HL-60 (cell line): ENCODE data around the gene VTN.

ENCODE experiments used
- DNase-seq, 2 experiments: peaks; one replicate each; pipeline ENCODE4 v3.0.0-alpha.2; 2010 to 2020; ENCODE audit warnings: low read depth in 1 of 2, low spot score in 1 of 2
- H3K27ac ChIP-seq: fragments of 250-450 bp; sonication (Bioruptor Pico); replicated peaks from 2 replicates; pipeline ENCODE4 v1.5.1; 2020; ENCODE audit warnings: mild to moderate bottlenecking, moderate library complexity
- H3K27me3 ChIP-seq: fragments of 250-450 bp; sonication (Bioruptor Pico); 2 replicates; pipeline ENCODE4 v1.5.1; 2021; ENCODE audit warnings: mild to moderate bottlenecking, moderate library complexity; ENCODE audit not compliant: insufficient read depth, poor library complexity, severe bottlenecking
- H3K4me3 ChIP-seq: replicated peaks from 2 replicates; pipeline ENCODE4 v1.5.1; 2011; ENCODE audit warnings: mild to moderate bottlenecking, control low read depth, low read length; ENCODE audit not compliant: insufficient read depth
- GABPA ChIP-seq: IDR thresholded peaks from 2 replicates; pipeline ENCODE4 v1.6.1; 2012; ENCODE audit warnings: low read depth
- POLR2AphosphoS5 ChIP-seq: IDR thresholded peaks from 2 replicates; pipeline ENCODE4 v1.6.1; 2012; ENCODE audit warnings: low read depth
- SPI1 ChIP-seq: IDR thresholded peaks from 2 replicates; pipeline ENCODE4 v1.6.1; 2012; ENCODE audit warnings: low read depth, mild to moderate bottlenecking, borderline replicate concordance
- TF ChIP-seq, protein P1 (sequence below): IDR thresholded peaks from one replicate; pipeline ENCODE4 v1.5.1; 2011; ENCODE audit warnings: low read length, control low read depth, inconsistent platforms; ENCODE audit not compliant: insufficient read depth
- TF ChIP-seq, protein P2 (sequence below): IDR thresholded peaks from 2 replicates; pipeline ENCODE4 v1.6.1; 2012; ENCODE audit warnings: low read depth; ENCODE audit not compliant: insufficient replicate concordance

The VTN gene

DNA sequence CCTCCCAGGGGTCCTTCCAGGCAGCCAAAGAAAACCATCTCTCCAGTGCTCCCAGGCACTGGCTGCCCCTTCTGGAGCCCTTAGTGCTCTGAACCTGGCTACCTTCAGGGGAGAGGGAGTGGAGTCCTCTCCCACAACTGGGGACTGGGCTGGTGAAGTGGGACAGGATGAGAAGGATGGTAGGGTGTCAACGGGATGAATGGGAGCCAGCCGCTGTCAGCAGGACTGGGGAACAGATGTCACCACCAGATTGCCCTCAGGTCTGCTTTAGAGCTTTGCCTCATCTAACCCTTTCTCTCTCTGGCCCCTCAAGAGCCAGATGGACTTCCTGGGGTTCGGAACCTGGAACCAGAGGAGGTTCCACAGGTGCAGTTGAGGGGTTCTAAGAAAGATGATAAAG is 4.6 kb downstream of the VTN start:
- H3K27me3 ChIP-seq = no peaks in the 10 kb centered on the region
- no peak for DNase-seq
- TF ChIP-seq GABPA (no peak), SPI1 (no peak), POLR2AphosphoS5 (no peak)
- TF ChIP-seq, protein P1, sequence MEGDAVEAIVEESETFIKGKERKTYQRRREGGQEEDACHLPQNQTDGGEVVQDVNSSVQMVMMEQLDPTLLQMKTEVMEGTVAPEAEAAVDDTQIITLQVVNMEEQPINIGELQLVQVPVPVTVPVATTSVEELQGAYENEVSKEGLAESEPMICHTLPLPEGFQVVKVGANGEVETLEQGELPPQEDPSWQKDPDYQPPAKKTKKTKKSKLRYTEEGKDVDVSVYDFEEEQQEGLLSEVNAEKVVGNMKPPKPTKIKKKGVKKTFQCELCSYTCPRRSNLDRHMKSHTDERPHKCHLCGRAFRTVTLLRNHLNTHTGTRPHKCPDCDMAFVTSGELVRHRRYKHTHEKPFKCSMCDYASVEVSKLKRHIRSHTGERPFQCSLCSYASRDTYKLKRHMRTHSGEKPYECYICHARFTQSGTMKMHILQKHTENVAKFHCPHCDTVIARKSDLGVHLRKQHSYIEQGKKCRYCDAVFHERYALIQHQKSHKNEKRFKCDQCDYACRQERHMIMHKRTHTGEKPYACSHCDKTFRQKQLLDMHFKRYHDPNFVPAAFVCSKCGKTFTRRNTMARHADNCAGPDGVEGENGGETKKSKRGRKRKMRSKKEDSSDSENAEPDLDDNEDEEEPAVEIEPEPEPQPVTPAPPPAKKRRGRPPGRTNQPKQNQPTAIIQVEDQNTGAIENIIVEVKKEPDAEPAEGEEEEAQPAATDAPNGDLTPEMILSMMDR = no peak
- TF ChIP-seq, protein P2, sequence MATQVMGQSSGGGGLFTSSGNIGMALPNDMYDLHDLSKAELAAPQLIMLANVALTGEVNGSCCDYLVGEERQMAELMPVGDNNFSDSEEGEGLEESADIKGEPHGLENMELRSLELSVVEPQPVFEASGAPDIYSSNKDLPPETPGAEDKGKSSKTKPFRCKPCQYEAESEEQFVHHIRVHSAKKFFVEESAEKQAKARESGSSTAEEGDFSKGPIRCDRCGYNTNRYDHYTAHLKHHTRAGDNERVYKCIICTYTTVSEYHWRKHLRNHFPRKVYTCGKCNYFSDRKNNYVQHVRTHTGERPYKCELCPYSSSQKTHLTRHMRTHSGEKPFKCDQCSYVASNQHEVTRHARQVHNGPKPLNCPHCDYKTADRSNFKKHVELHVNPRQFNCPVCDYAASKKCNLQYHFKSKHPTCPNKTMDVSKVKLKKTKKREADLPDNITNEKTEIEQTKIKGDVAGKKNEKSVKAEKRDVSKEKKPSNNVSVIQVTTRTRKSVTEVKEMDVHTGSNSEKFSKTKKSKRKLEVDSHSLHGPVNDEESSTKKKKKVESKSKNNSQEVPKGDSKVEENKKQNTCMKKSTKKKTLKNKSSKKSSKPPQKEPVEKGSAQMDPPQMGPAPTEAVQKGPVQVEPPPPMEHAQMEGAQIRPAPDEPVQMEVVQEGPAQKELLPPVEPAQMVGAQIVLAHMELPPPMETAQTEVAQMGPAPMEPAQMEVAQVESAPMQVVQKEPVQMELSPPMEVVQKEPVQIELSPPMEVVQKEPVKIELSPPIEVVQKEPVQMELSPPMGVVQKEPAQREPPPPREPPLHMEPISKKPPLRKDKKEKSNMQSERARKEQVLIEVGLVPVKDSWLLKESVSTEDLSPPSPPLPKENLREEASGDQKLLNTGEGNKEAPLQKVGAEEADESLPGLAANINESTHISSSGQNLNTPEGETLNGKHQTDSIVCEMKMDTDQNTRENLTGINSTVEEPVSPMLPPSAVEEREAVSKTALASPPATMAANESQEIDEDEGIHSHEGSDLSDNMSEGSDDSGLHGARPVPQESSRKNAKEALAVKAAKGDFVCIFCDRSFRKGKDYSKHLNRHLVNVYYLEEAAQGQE = no peak

DNA sequence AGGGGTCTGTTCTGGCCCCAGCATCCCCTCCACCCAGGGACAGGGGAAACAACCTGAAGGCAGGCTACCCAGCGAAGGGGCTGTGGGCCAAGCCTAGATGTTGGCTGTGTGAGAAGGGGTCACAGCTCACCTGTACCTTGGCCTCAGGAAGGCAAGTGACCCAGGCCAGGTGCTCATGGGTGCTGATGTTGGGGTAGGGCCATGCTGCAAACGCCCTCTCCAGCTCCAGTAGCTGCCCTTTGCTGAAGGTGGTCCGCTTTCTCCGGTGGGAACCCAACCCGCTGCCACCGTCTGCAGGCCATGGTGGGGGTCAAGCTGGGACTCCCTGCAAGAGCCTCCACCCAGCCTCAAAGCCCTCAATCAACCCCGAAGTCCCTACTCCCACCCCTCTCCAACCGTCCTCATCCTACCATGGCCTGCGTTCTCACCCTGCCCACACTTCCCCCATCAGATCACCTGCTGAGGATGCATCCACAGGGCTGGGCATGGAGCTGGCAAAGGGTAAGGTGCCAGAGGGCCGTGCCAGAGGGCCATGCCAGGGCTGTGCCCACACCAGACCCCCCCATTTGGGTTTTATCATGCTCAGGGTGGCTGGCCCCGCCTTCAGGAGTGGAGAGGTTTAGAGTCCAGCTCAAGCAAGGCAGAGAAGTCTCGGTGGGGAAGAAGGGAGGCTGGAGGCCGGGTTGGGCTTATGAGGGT is 5.3 kb downstream of the VTN start, which contains the start of gene SEBOX:
SEBOX (minus strand) TSS at position 535 of the 699 bp plus-strand sequence; CDS start at position 487, 48 bp downstream.
- DNase-seq = no peak
- TF ChIP-seq, protein P1 = no peak
- TF ChIP-seq SPI1 = no peak
- Histone ChIP-seq H3K27ac (no peak within 1 kb of the TSS), H3K4me3 (no peak within 1 kb of the TSS), H3K27me3 (no peaks in the 10 kb centered on the region)

More for the DNA sequence above, 4.6 kb downstream of the VTN start:
- Histone ChIP-seq H3K4me3 (no peak overlapping the region), H3K27ac (no peak overlapping the region)

DNA sequence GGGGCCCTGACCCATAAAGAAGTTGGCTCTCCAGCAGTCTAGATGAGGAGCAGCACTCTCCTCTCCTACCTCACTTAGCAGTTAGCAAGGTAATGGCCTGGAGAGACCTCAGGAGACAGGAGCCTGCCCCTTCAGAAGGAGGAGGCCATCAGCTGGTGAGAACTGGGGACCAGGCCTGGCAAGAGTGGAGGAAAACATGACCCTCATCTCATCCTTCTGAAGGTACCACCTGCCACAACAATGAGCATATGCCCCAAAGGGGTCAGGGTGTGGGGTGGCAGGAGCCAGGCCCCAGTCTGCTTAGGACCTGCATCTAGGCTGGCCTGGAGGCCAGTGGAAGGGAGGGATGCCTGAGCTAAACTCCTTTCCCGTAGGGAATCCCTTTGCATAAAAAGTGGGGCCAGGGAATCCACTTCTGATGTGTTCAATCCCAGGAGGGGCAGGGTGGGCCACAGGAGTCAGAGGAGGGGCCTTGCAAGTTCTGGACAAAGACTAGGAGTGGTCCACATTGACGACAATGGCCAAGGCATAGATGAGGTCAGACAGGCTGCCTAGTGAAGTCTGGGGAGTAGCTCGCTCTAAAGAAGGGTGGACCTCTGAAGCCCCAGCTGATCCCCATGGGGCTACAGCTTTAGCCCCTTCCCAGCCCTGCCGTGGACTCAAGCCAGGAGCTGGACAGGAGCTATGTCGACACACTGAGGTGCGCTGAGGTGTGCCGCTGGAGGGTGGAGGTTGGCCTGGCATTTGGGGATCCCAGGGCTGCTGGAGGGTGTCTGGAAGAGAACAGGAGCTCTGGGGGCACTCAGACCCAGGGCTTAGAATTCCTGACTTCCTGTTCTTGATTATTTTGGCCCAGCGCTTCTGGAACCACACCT is 6.1 kb downstream of the VTN start:
- no peak for DNase-seq
- TF ChIP-seq, protein P1 = no peak
- TF ChIP-seq SPI1 (no peak), GABPA (no peak), POLR2AphosphoS5 (no peak)
- TF ChIP-seq, protein P2 = no peak
- Histone ChIP-seq H3K27ac (no peak overlapping the region), H3K4me3 (no peak overlapping the region), H3K27me3 (no peaks in the 10 kb centered on the region)
